Brain microvascular endothelial cell (primary cell): Measurements from ENCODE around the gene NPAS2.

Experiments
- DNase-seq: peaks from one replicate; pipeline ENCODE4 v3.0.0-alpha.2; 2020
- H3K27ac ChIP-seq: fragments of 250-450 bp; sonication (Bioruptor Pico); 2 replicates; pipeline ENCODE4 v1.5.1; 2020; ENCODE audit warnings: mild to moderate bottlenecking, moderate library complexity
- H3K27me3 ChIP-seq: fragments of 250-450 bp; sonication (Bioruptor Pico); replicated peaks from 2 replicates; pipeline ENCODE4 v1.5.1; 2020; ENCODE audit warnings: mild to moderate bottlenecking
- H3K36me3 ChIP-seq: fragments of 250-450 bp; sonication (Bioruptor Pico); replicated peaks from 2 replicates; pipeline ENCODE4 v1.5.1; 2020; ENCODE audit warnings: mild to moderate bottlenecking
- H3K4me3 ChIP-seq: 2 replicates; pipeline ENCODE4 v1.5.1; 2011; ENCODE audit warnings: low read depth, mild to moderate bottlenecking, control low read depth, low read length, moderate library complexity
- CTCF ChIP-seq: IDR thresholded peaks from 2 replicates; pipeline ENCODE4 v1.5.1; 2011; ENCODE audit warnings: low read depth, mild to moderate bottlenecking, moderate library complexity, low read length, control low read depth, inconsistent platforms; ENCODE audit errors: missing control alignments
- in situ Hi-C: cut with HindIII; loops from 2 replicates; pipeline ENCODE4 v1.10.0; 2017; ENCODE audit warnings: low sequenced_read_pairs, low pct_ligation_motif_present

NPAS2 gene

GRCh38 chr2:100995309-100996075 is 175.6 kb downstream of the NPAS2 start:
- DNase-seq = no peak
- no peak overlapping the region for H3K4me3 ChIP-seq
- TF ChIP-seq CTCF = no peak
- no peaks in the 10 kb centered on the region for H3K27me3 ChIP-seq
- peaks cover 21% of the 10 kb centered on the region for H3K36me3 ChIP-seq
- in situ Hi-C loops = no loop called here
- H3K27ac ChIP-seq = no peak overlapping the region

- H3K36me3 ChIP-seq = peaks cover 22% of the 10 kb centered on the region
- TF ChIP-seq CTCF = no peak
- no peak for DNase-seq
- no peak overlapping the region for H3K27ac ChIP-seq
- H3K4me3 ChIP-seq = no peak overlapping the region
- no peaks in the 10 kb centered on the region for H3K27me3 ChIP-seq
- in situ Hi-C loops = no loop called here
Measured at GRCh38 chr2:100997509-100998234, 177.7 kb downstream of the NPAS2 start.

- Histone ChIP-seq H3K4me3 (no peak overlapping the region), H3K27me3 (no peaks in the 10 kb centered on the region), H3K36me3 (peaks cover 26% of the 10 kb centered on the region), H3K27ac (no peak overlapping the region)
- no peak for TF ChIP-seq CTCF
- no peak for DNase-seq
- in situ Hi-C loops = no loop called here
Measured at GRCh38 chr2:100998235-100998573, 178.3 kb downstream of the NPAS2 start.

GRCh38 chr2:100999995-101000394 is 180.1 kb downstream of the NPAS2 start:
- H3K27ac ChIP-seq = no peak overlapping the region
- TF ChIP-seq CTCF = no peak
- H3K36me3 ChIP-seq = peaks cover 34% of the 10 kb centered on the region
- in situ Hi-C loops = no loop called here
- no peaks in the 10 kb centered on the region for H3K27me3 ChIP-seq
- H3K4me3 ChIP-seq = no peak overlapping the region
- no peak for DNase-seq

- DNase-seq = peak; percentile 97
- H3K4me3 ChIP-seq = peak within 1 kb of the TSS; percentile 96
- no peak for TF ChIP-seq CTCF
- peak within 1 kb of the TSS; percentile 91 for H3K27ac ChIP-seq
- H3K27me3 ChIP-seq = no peaks in the 10 kb centered on the region
- in situ Hi-C loops = no loop called here
- H3K36me3 ChIP-seq = peaks cover 46% of the 10 kb centered on the region
Measured at GRCh38 chr2:101001691-101002561, 182.0 kb downstream of the NPAS2 start, which contains the start of gene RPL31. Gene RPL31 (plus strand): TSS chr2:101002289. CDS start chr2:101002702, 413 bp downstream.
